ENCODE measurements around the gene LARP6. TPM values are rescaled to one million over a fixed set of nuclear protein-coding genes. Genes with fewer than 3 reads are reported as not detected.

LARP6 gene
- polyA plus RNA-seq, 1 donor (not counting 4 experiments of a cell fraction or from before 2014, with no cell fraction given): 66.1 TPM

- no peaks in the 10 kb centered on the region for H4K20me1 ChIP-seq (ENCODE audit: control insufficient read depth, extremely low read depth, insufficient read depth, low read length)
- peak overlapping the region; percentile 84 for H3K27ac ChIP-seq (ENCODE audit: control insufficient read depth, insufficient read depth, low read length)
- dilution Hi-C loops (cut with MboI; ENCODE audit: extremely low pct_ligation_motif_present, low sequenced_read_pairs): no loop called here
- DNase-seq (ENCODE audit: low read depth, low spot score) (no peak), FAIRE-seq (peak; percentile 57)
- H3K9ac ChIP-seq (ENCODE audit: control insufficient read depth, extremely low read depth, insufficient read depth, low read length): peak overlapping the region; percentile 80
- TF ChIP-seq EZH2 (IDR thresholded peaks at IDR 0.05; ENCODE audit: low read length) (no peak), CTCF (optimal IDR thresholded peaks at IDR 0.05 in 1 of 3, IDR thresholded peaks at IDR 0.05 in 1 of 3, conservative IDR thresholded peaks at IDR 0.05 in 1 of 3; ENCODE audit: extremely low read depth in 1 of 3, insufficient read depth in 2 of 3, low read length in 3 of 3) (peak; percentile 63 to 68 (median 68))
- no peaks in the 10 kb centered on the region for H3K36me3 ChIP-seq (ENCODE audit: control insufficient read depth in 2 of 2, extremely low read depth in 1 of 2, insufficient read depth in 2 of 2, low read length in 2 of 2)
- H3K4me1 ChIP-seq (ENCODE audit: control insufficient read depth, extremely low read depth, insufficient read depth, low read length): peaks cover 23% of the 10 kb centered on the region
- no peaks in the 10 kb centered on the region for H3K27me3 ChIP-seq (ENCODE audit: control insufficient read depth, extremely low read depth, insufficient read depth, low read length)
- H3K79me2 ChIP-seq (ENCODE audit: control insufficient read depth, insufficient read depth, low read length): peaks cover 18% of the 10 kb centered on the region
- H3K4me3 ChIP-seq (ENCODE audit: control insufficient read depth in 2 of 3, extremely low read depth in 1 of 3, insufficient read depth in 2 of 3, low read depth in 1 of 3, low read length in 3 of 3): peak overlapping the region; percentile 89 to 99 (median 94)
- H3K9me3 ChIP-seq (ENCODE audit: control insufficient read depth, low read depth, low read length): no peaks in the 10 kb centered on the region
- H3K4me2 ChIP-seq (ENCODE audit: control insufficient read depth, extremely low read depth, insufficient read depth, low read depth, low read length): peak overlapping the region; percentile 98
- peak overlapping the region; percentile 99 for H2AFZ ChIP-seq (ENCODE audit: control insufficient read depth, low read length)
- peaks cover 2% of the 10 kb centered on the region for H3K9me1 ChIP-seq (ENCODE audit: control insufficient read depth, extremely low read depth, insufficient read depth, low read length)
Measured at GRCh38 chr15:70892912-70893560, 39.1 kb upstream of the LARP6 start.

- Histone ChIP-seq H3K9me3 (ENCODE audit: control insufficient read depth, low read depth, low read length) (no peaks in the 10 kb centered on the region), H3K36me3 (ENCODE audit: control insufficient read depth in 2 of 2, extremely low read depth in 1 of 2, insufficient read depth in 2 of 2, low read length in 2 of 2) (no peaks in the 10 kb centered on the region), H3K4me2 (ENCODE audit: control insufficient read depth, extremely low read depth, insufficient read depth, low read depth, low read length) (peak within 1 kb of the TSS; percentile 98), H3K27me3 (ENCODE audit: control insufficient read depth, extremely low read depth, insufficient read depth, low read length) (no peaks in the 10 kb centered on the region), H4K20me1 (ENCODE audit: control insufficient read depth, extremely low read depth, insufficient read depth, low read length) (no peaks in the 10 kb centered on the region), H3K4me3 (ENCODE audit: control insufficient read depth in 2 of 3, extremely low read depth in 1 of 3, insufficient read depth in 2 of 3, low read depth in 1 of 3, low read length in 3 of 3) (peak within 1 kb of the TSS; percentile 89 to 99 (median 94)), H3K79me2 (ENCODE audit: control insufficient read depth, insufficient read depth, low read length) (peaks cover 18% of the 10 kb centered on the region), H3K27ac (ENCODE audit: control insufficient read depth, insufficient read depth, low read length) (peak within 1 kb of the TSS; percentile 84), H2AFZ (ENCODE audit: control insufficient read depth, low read length) (peak within 1 kb of the TSS; percentile 99), H3K9ac (ENCODE audit: control insufficient read depth, extremely low read depth, insufficient read depth, low read length) (peak within 1 kb of the TSS; percentile 80), H3K9me1 (ENCODE audit: control insufficient read depth, extremely low read depth, insufficient read depth, low read length) (peaks cover 2% of the 10 kb centered on the region), H3K4me1 (ENCODE audit: control insufficient read depth, extremely low read depth, insufficient read depth, low read length) (peaks cover 23% of the 10 kb centered on the region)
- FAIRE-seq: peak; percentile 93
- no peak for TF ChIP-seq CTCF (optimal IDR thresholded peaks at IDR 0.05 in 1 of 3, IDR thresholded peaks at IDR 0.05 in 1 of 3, conservative IDR thresholded peaks at IDR 0.05 in 1 of 3; ENCODE audit: extremely low read depth in 1 of 3, insufficient read depth in 2 of 3, low read length in 3 of 3)
- TF ChIP-seq EZH2 (IDR thresholded peaks at IDR 0.05; ENCODE audit: low read length): no peak
- peak; percentile 58 for DNase-seq (ENCODE audit: low read depth, low spot score)
- dilution Hi-C loops (cut with MboI; ENCODE audit: extremely low pct_ligation_motif_present, low sequenced_read_pairs): no loop called here
Measured at GRCh38 chr15:70892002-70892911, 38.3 kb upstream of the LARP6 start, which contains the start of the genes LRRC49 and THAP10. Gene LRRC49 (plus strand): TSS chr15:70892826. CDS start chr15:70892895, 69 bp downstream. Gene THAP10 (minus strand): TSS chr15:70892433. CDS start chr15:70892272, 161 bp downstream.

All from keratinocyte (primary cell).